B cell (primary cell): ENCODE results near the gene RAD17.

ENCODE experiments used
- CTCF ChIP-seq: fragments of 200-600 bp; IDR thresholded peaks from one replicate; pipeline ENCODE4 v1.8.0; 2022; ENCODE audit warnings: antibody characterized with exemption, mild to moderate bottlenecking
- EZH2 ChIP-seq: IDR thresholded peaks from 2 replicates; pipeline ENCODE4 v1.6.1; 2012; ENCODE audit warnings: borderline replicate concordance, low read depth, mild to moderate bottlenecking, moderate library complexity, low read length; ENCODE audit not compliant: insufficient read depth, poor library complexity, severe bottlenecking

DNA sequence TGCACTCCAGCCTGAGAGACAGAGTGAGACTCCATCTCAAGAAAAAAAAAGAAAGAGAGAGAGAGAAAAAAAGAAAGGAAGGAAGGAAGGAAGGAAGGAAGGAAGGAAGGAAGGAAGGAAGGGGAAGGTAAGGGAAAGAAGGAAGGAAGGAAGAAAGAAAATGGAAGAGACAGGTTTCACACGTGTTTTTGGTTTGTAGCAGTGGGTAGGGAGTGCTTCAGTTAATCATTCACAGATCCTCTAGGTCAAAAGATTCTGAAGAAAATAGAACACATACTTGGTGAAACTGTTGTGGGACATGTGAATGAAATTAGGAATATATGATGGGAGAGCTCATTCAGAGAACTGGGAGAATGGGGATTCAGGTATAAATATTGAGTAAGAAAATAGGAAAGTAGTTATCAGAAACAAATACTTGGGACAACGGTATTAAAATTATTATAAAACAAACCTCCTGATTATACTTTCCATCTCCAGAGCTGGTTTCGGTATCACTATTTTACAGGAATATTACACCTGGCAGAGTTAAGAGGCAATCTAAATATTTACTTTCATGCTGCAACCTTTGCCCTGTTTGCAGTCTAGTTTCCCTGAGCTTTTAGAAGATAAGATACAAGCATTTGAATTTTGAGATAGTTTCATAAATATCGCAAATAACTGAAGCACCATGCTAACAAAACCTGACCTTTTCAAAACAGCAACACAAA lies 82.5 kb downstream of the RAD17 start:
- TF ChIP-seq CTCF, result no peak
- TF ChIP-seq EZH2, result no peak
